Measurements from ENCODE around the gene ANO2.

GRCh38 chr12:5628501-5628900 is 316.6 kb downstream of the ANO2 start:
- TF ChIP-seq YY1 (IDR thresholded peaks at IDR 0.05; ENCODE audit: insufficient read depth, insufficient read length), result no peak
- no peak for TF ChIP-seq SUZ12 (IDR thresholded peaks at IDR 0.05; ENCODE audit: extremely low read depth, insufficient read depth, insufficient read length)
- no peak for TF ChIP-seq ZNF274 (IDR thresholded peaks at IDR 0.05; ENCODE audit: low read depth, low read length)
